Measurements from ENCODE around the gene MAMSTR.

- no peak for TF ChIP-seq POLR2A (IDR thresholded peaks at IDR 0.05; ENCODE audit: low read length)
- no peak for TF ChIP-seq GATA1 (IDR thresholded peaks at IDR 0.05; ENCODE audit: low read depth, low read length)
Observed at GRCh38 chr19:48671446-48671995, 48.0 kb downstream of the MAMSTR start.

Data from erythroblast (primary cell).